PFSK-1 (cell line): ENCODE results near the gene SUN2.

Experiments
- POLR2AphosphoS5 ChIP-seq: IDR thresholded peaks from 2 replicates; pipeline ENCODE4 v1.6.1; 2012; ENCODE audit warnings: low read depth, mild to moderate bottlenecking, control low read depth, low read length, moderate library complexity
- REST ChIP-seq, 2 experiments: IDR thresholded peaks; 2 replicates each; pipeline versions ENCODE4 v1.6.1 to v1.8.0; 2011 to 2012; ENCODE audit warnings: low read depth in 2 of 2, low read length in 2 of 2, control low read depth in 1 of 2, inconsistent platforms in 1 of 2, mild to moderate bottlenecking in 1 of 2, moderate library complexity in 1 of 2; ENCODE audit not compliant: insufficient read depth in 1 of 2
- TAF1 ChIP-seq: IDR thresholded peaks from 2 replicates; pipeline ENCODE4 v1.6.1; 2012; ENCODE audit warnings: low read length, control low read depth, borderline replicate concordance; ENCODE audit not compliant: insufficient read depth

- TF ChIP-seq POLR2AphosphoS5 = no peak
- no peak for TF ChIP-seq TAF1
- TF ChIP-seq REST (IDR thresholded peaks at IDR 0.05; ENCODE audit: insufficient read depth in 1 of 2, low read depth in 2 of 2, low read length in 2 of 2) = no peak
Observed at GRCh38 chr22:38724176-38724575, 31.6 kb downstream of the SUN2 start.
